GM19438 (cell line): Measurements from ENCODE around the gene CNTN4.

Experiments
- ATAC-seq: cut with Tn5 transposase; IDR thresholded peaks from one replicate; pipeline ENCODE4 v1.9.1; 2021; ENCODE audit warnings: low read depth; ENCODE audit not compliant: unreplicated experiment

Gene CNTN4

GRCh38 chr3:2375376-2375775, 276.7 kb downstream of the CNTN4 start:
- no peak for ATAC-seq

GRCh38 chr3:2377281-2377680, 278.6 kb downstream of the CNTN4 start:
- no peak for ATAC-seq

- ATAC-seq, result no peak
These were observed 292.4 kb downstream of the CNTN4 start for GRCh38 chr3:2390926-2391532.

GRCh38 chr3:2391896-2392295, 293.2 kb downstream of the CNTN4 start:
- no peak for ATAC-seq

GRCh38 chr3:2392981-2393380, 294.3 kb downstream of the CNTN4 start:
- no peak for ATAC-seq

GRCh38 chr3:2415083-2415482, 316.4 kb downstream of the CNTN4 start:
- ATAC-seq, result no peak

GRCh38 chr3:2420919-2421318, 322.3 kb downstream of the CNTN4 start:
- no peak for ATAC-seq

- ATAC-seq, result no peak
These were observed 324.5 kb downstream of the CNTN4 start for GRCh38 chr3:2423143-2423542.

- no peak for ATAC-seq
These were observed 342.9 kb downstream of the CNTN4 start for GRCh38 chr3:2441558-2441957.

- no peak for ATAC-seq
These were observed 347.5 kb downstream of the CNTN4 start for GRCh38 chr3:2446146-2446545.

- no peak for ATAC-seq
These were observed 353.6 kb downstream of the CNTN4 start for GRCh38 chr3:2452249-2452648.

GRCh38 chr3:2454865-2455264, 356.2 kb downstream of the CNTN4 start:
- no peak for ATAC-seq

GRCh38 chr3:2456788-2457187, 358.1 kb downstream of the CNTN4 start:
- no peak for ATAC-seq

GRCh38 chr3:2458816-2459215, 360.1 kb downstream of the CNTN4 start:
- no peak for ATAC-seq

GRCh38 chr3:2465842-2466241, 367.2 kb downstream of the CNTN4 start:
- ATAC-seq, result no peak

- no peak for ATAC-seq
These were observed 370.1 kb downstream of the CNTN4 start for GRCh38 chr3:2468816-2469215.

- ATAC-seq, result no peak
These were observed 378.3 kb downstream of the CNTN4 start for GRCh38 chr3:2476996-2477395.

GRCh38 chr3:2477620-2478019, 379.0 kb downstream of the CNTN4 start:
- ATAC-seq, result no peak

- ATAC-seq, result no peak
These were observed 385.7 kb downstream of the CNTN4 start for GRCh38 chr3:2484162-2485026.

- no peak for ATAC-seq
These were observed 386.3 kb downstream of the CNTN4 start for GRCh38 chr3:2485027-2485375.

- no peak for ATAC-seq
These were observed 397.1 kb downstream of the CNTN4 start for GRCh38 chr3:2495746-2496145.

- no peak for ATAC-seq
These were observed 406.2 kb downstream of the CNTN4 start for GRCh38 chr3:2504912-2505311.
